Measurements from ENCODE around the gene FYB2.
"Not testable (repeated sequence)": the region's sequence is repeated elsewhere in the genome, so short reads cannot be mapped to it uniquely, and the experiment has no call there.

Gene FYB2

GRCh38 chr1:56795870-56796269 is 23.3 kb downstream of the FYB2 start:
- DNase-seq = no peak

- no peak for DNase-seq
These were observed 29.2 kb downstream of the FYB2 start for GRCh38 chr1:56790036-56790435.

- no peak for DNase-seq
These were observed 30.6 kb downstream of the FYB2 start for GRCh38 chr1:56788588-56788987.

GRCh38 chr1:56788102-56788501 is 31.1 kb downstream of the FYB2 start:
- no peak for DNase-seq

GRCh38 chr1:56787330-56787729 is 31.9 kb downstream of the FYB2 start:
- DNase-seq = no peak

- DNase-seq = no peak
These were observed 36.4 kb downstream of the FYB2 start for GRCh38 chr1:56782773-56783172.

GRCh38 chr1:56780826-56781225 is 38.4 kb downstream of the FYB2 start:
- DNase-seq = no peak

- DNase-seq = no peak
These were observed 39.0 kb downstream of the FYB2 start for GRCh38 chr1:56780128-56780750.

GRCh38 chr1:56777972-56778371 is 41.2 kb downstream of the FYB2 start:
- no peak for DNase-seq

GRCh38 chr1:56774732-56775131 is 44.5 kb downstream of the FYB2 start:
- not testable (repeated sequence) for DNase-seq

- no peak for DNase-seq
These were observed 45.1 kb downstream of the FYB2 start for GRCh38 chr1:56774067-56774609.

GRCh38 chr1:56773341-56774066 is 45.7 kb downstream of the FYB2 start:
- DNase-seq = no peak

- DNase-seq = no peak
These were observed 47.5 kb downstream of the FYB2 start for GRCh38 chr1:56771717-56772116.

- no peak for DNase-seq
These were observed 60.4 kb downstream of the FYB2 start for GRCh38 chr1:56758794-56759193.

GRCh38 chr1:56758135-56758534 is 61.1 kb downstream of the FYB2 start:
- DNase-seq = no peak

- no peak for DNase-seq
These were observed 63.3 kb downstream of the FYB2 start for GRCh38 chr1:56755911-56756310.

- DNase-seq = no peak
These were observed 64.3 kb downstream of the FYB2 start for GRCh38 chr1:56754708-56755479.

- DNase-seq = no peak
These were observed 74.0 kb downstream of the FYB2 start for GRCh38 chr1:56745231-56745630.

GRCh38 chr1:56728964-56729363 is 90.2 kb downstream of the FYB2 start:
- no peak for DNase-seq

- DNase-seq = no peak
These were observed 92.5 kb downstream of the FYB2 start for GRCh38 chr1:56726706-56727105.

- DNase-seq = no peak
These were observed 100.0 kb downstream of the FYB2 start for GRCh38 chr1:56719171-56719570.

GRCh38 chr1:56715156-56715555 is 104.0 kb downstream of the FYB2 start:
- DNase-seq = no peak

- DNase-seq = no peak
These were observed 106.1 kb downstream of the FYB2 start for GRCh38 chr1:56713112-56713511.

GRCh38 chr1:56712150-56712549 is 107.1 kb downstream of the FYB2 start:
- no peak for DNase-seq

All from hematopoietic multipotent progenitor cell treated with erythropoietin and hydrocortisone succinate and interleukin-3 and kit ligand, for 8 days (in vitro differentiated cells).